Breast epithelium (tissue), 3 donors: Measurements from ENCODE around the gene STEAP1B.

Experiments
- CTCF ChIP-seq, 3 donors: fragments of 450-650 bp; IDR thresholded peaks; one replicate each; pipeline ENCODE4 v1.5.1; 2016 to 2017; ENCODE audit warnings: antibody characterized with exemption in 3 of 3, mild to moderate bottlenecking in 3 of 3, moderate library complexity in 3 of 3
- POLR2A ChIP-seq: fragments of 450-650 bp; IDR thresholded peaks from one replicate; pipeline ENCODE4 v1.6.1; 2016; ENCODE audit warnings: antibody characterized with exemption, mild to moderate bottlenecking, moderate library complexity
- POLR2AphosphoS5 ChIP-seq, 3 donors: sonication (generic); formaldehyde crosslinking; IDR thresholded peaks; one replicate each; pipeline ENCODE4 v1.6.1; 2017; ENCODE audit warnings: antibody characterized with exemption in 3 of 3

GRCh38 chr7:22413211-22413610 is 86.8 kb downstream of the STEAP1B start:
- no peak for TF ChIP-seq POLR2A
- no peak for TF ChIP-seq POLR2AphosphoS5 (IDR thresholded peaks at IDR 0.05)
- TF ChIP-seq CTCF (IDR thresholded peaks at IDR 0.05), result no peak
